HCT116 (cell line): ENCODE measurements around the gene WDR70. TPM values are rescaled to one million over a fixed set of nuclear protein-coding genes. Genes with fewer than 3 reads are reported as not detected.
A peak's percentile ranks its signal among the peaks of the same experiment; 100 is the strongest.

Experiments
- ATAC-seq: fragments of 200-7000 bp; cut with Tn5 transposase; 2 replicates; pipeline ENCODE4 v1.9.1; 2020; ENCODE audit warnings: mild to moderate bottlenecking, moderate library complexity
- BruUV-seq: library from RNA; stranded (reverse); fragments of 400-500 nt; replicated peaks from 2 replicates; lab custom pipeline; 2021; lab: Mats Ljungman, UMichigan
- CTCF ChIA-PET: fragments of 300-600 bp; sonication (Branson Sonifier 250); formaldehyde crosslinking; loops from one replicate; lab custom pipeline; 2021; ENCODE audit warnings: antibody characterized with exemption; lab: Charles Lee
- POLR2A ChIA-PET: fragments of 300-600, 350-600 bp; sonication (Branson Sonifier 250); formaldehyde crosslinking; loops from one replicate; lab custom pipeline; 2021; ENCODE audit warnings: antibody characterized with exemption; lab: Charles Lee
- RAD21 ChIA-PET, 2 experiments: fragments of 300-600 bp; sonication (Branson Sonifier 250); formaldehyde crosslinking; loops; one replicate each; lab custom pipeline; 2023; ENCODE audit warnings: low total read pairs in 2 of 2; ENCODE audit not compliant: uncharacterized antibody in 2 of 2, unreplicated experiment in 2 of 2, low non-redundant PET in 1 of 2; lab: Charles Lee
- DNase-seq: peaks from one replicate; pipeline ENCODE4 v3.0.0-alpha.2; 2010; ENCODE audit warnings: low read depth, low spot score
- H2AFZ ChIP-seq: fragments of 200-600 bp; shearing (Covaris generic), sonication (generic); 2 replicates; pipeline ENCODE4 v1.6.1; 2017; ENCODE audit warnings: low read depth, mixed run types, mixed read lengths, antibody characterized with exemption, low read length; ENCODE audit not compliant: poor library complexity, severe bottlenecking
- H3K27ac ChIP-seq: 2 replicates; pipeline ENCODE4 v1.5.1; 2012; ENCODE audit warnings: low read depth, low read length
- H3K27me3 ChIP-seq: fragments of 200-600 bp; sonication (generic); 2 replicates; pipeline ENCODE4 v1.6.1; 2016; ENCODE audit warnings: mixed run types, low read length, mixed read lengths; ENCODE audit not compliant: insufficient read depth
- H3K36me3 ChIP-seq, 2 experiments: fragments of 200-500 bp in 1 of 2; fragments of 200-600 bp in 1 of 2; sonication (Bioruptor generic) in 1 of 2; sonication (generic) in 1 of 2; 2 replicates each; pipeline versions ENCODE4 v1.5.1 to v1.6.1; 2014 to 2016; ENCODE audit warnings: low read length in 2 of 2, inconsistent platforms in 1 of 2, mixed read lengths in 1 of 2, mixed run types in 1 of 2; ENCODE audit not compliant: insufficient read depth in 2 of 2, control insufficient read depth in 1 of 2
- H3K4me1 ChIP-seq, 2 experiments: fragments of 200-600 bp in 1 of 2; sonication (generic) in 1 of 2; 2 replicates each; pipeline versions ENCODE4 v1.5.1 to v1.6.1; 2012 to 2017; ENCODE audit warnings: low read length in 2 of 2, inconsistent platforms in 1 of 2, mild to moderate bottlenecking in 1 of 2, mixed read lengths in 1 of 2, mixed run types in 1 of 2, moderate library complexity in 1 of 2; ENCODE audit not compliant: insufficient read depth in 2 of 2, control insufficient read depth in 1 of 2
- H3K4me2 ChIP-seq: fragments of 200-600 bp; sonication (generic); 2 replicates; pipeline ENCODE4 v1.6.1; 2017; ENCODE audit warnings: mixed run types, low read length, mixed read lengths
- H3K4me3 ChIP-seq, 2 experiments: fragments of 200-600 bp in 1 of 2; sonication (generic) in 1 of 2; replicated peaks in 1 of 2; 2 replicates each; pipeline ENCODE4 v1.5.1; 2011 to 2016; ENCODE audit warnings: low read length in 2 of 2, control low read depth in 1 of 2, low read depth in 1 of 2, mild to moderate bottlenecking in 1 of 2, mixed read lengths in 1 of 2, mixed run types in 1 of 2
- H3K79me2 ChIP-seq: fragments of 200-600 bp; sonication (generic); 2 replicates; pipeline ENCODE4 v1.6.1; 2017; ENCODE audit warnings: mild to moderate bottlenecking, mixed run types, low read length, moderate library complexity, mixed read lengths; ENCODE audit not compliant: insufficient read depth
- H3K9ac ChIP-seq: fragments of 200-600 bp; sonication (generic); 2 replicates; pipeline ENCODE4 v1.6.1; 2016; ENCODE audit warnings: low read length, mixed read lengths
- H3K9me2 ChIP-seq: fragments of 200-600 bp; sonication (generic), shearing (Covaris generic); 2 replicates; pipeline ENCODE4 v1.6.1; 2017; ENCODE audit warnings: mixed run types, mild to moderate bottlenecking, moderate library complexity; ENCODE audit not compliant: insufficient read depth
- H3K9me3 ChIP-seq, 2 experiments: fragments of 200-500 bp in 1 of 2; fragments of 200-600 bp in 1 of 2; sonication (Bioruptor generic) in 1 of 2; sonication (generic) in 1 of 2; 2 replicates each; pipeline ENCODE4 v1.6.1; 2014 to 2017; ENCODE audit warnings: low read length in 2 of 2, mixed read lengths in 2 of 2, inconsistent platforms in 1 of 2, low read depth in 1 of 2, mild to moderate bottlenecking in 1 of 2, mixed run types in 1 of 2, moderate library complexity in 1 of 2; ENCODE audit not compliant: control insufficient read depth in 1 of 2, insufficient read depth in 1 of 2
- H4K20me1 ChIP-seq: fragments of 200-600 bp; sonication (generic), shearing (Covaris generic); 2 replicates; pipeline ENCODE4 v1.6.1; 2017; ENCODE audit warnings: mixed run types, mild to moderate bottlenecking, moderate library complexity; ENCODE audit not compliant: insufficient read depth
- CBX3 ChIP-seq: IDR thresholded peaks from 2 replicates; pipeline ENCODE4 v1.6.1; 2012; ENCODE audit warnings: low read depth
- CEBPB ChIP-seq: IDR thresholded peaks from 2 replicates; pipeline ENCODE4 v1.6.1; 2012; ENCODE audit warnings: low read depth
- EGR1 ChIP-seq: IDR thresholded peaks from 2 replicates; pipeline ENCODE4 v1.6.1; 2012; ENCODE audit warnings: low read depth
- ELF1 ChIP-seq: IDR thresholded peaks from 2 replicates; pipeline ENCODE4 v1.6.1; 2012; ENCODE audit warnings: low read depth, borderline replicate concordance
- FOSL1 ChIP-seq: IDR thresholded peaks from 2 replicates; pipeline ENCODE4 v1.6.1; 2012; ENCODE audit warnings: low read depth
- JUND ChIP-seq: IDR thresholded peaks from 2 replicates; pipeline ENCODE4 v1.6.1; 2012
- POLR2A ChIP-seq: IDR thresholded peaks from 2 replicates; pipeline ENCODE4 v1.7.0; 2011; ENCODE audit warnings: borderline replicate concordance; ENCODE audit not compliant: insufficient read depth, insufficient read length; ENCODE audit errors: extremely low read depth
- POLR2AphosphoS5 ChIP-seq: IDR thresholded peaks from 2 replicates; pipeline ENCODE4 v1.6.1; 2011; ENCODE audit warnings: mild to moderate bottlenecking, low read depth, low read length, moderate library complexity
- SIN3A ChIP-seq: IDR thresholded peaks from 2 replicates; pipeline ENCODE4 v1.6.1; 2012; ENCODE audit warnings: low read depth
- SP1 ChIP-seq: IDR thresholded peaks from 2 replicates; pipeline ENCODE4 v1.6.1; 2012; ENCODE audit warnings: low read depth
- SRF ChIP-seq: IDR thresholded peaks from 2 replicates; pipeline ENCODE4 v1.6.1; 2012; ENCODE audit warnings: low read depth
- TCF7L2 ChIP-seq: IDR thresholded peaks from 2 replicates; pipeline ENCODE4 v1.7.0; 2011; ENCODE audit warnings: borderline replicate concordance, inconsistent platforms; ENCODE audit not compliant: insufficient read depth, insufficient read length; ENCODE audit errors: extremely low read depth
- YY1 ChIP-seq: IDR thresholded peaks from 2 replicates; pipeline ENCODE4 v1.6.1; 2011; ENCODE audit warnings: low read length, low read depth, moderate library complexity, mild to moderate bottlenecking; ENCODE audit not compliant: insufficient replicate concordance; ENCODE audit errors: extremely low read depth
- ZBTB33 ChIP-seq: IDR thresholded peaks from 2 replicates; pipeline ENCODE4 v1.6.1; 2011; ENCODE audit warnings: mild to moderate bottlenecking, low read length, moderate library complexity; ENCODE audit not compliant: insufficient replicate concordance; ENCODE audit errors: extremely low read depth
- ZFX ChIP-seq: fragments of 450-650 bp; IDR thresholded peaks from 2 replicates; pipeline ENCODE4 v1.6.1; 2017
- ZNF274 ChIP-seq: fragments of 200-500 bp; sonication (Bioruptor generic); IDR thresholded peaks from 2 replicates; pipeline ENCODE4 v1.6.1; 2014; ENCODE audit warnings: mild to moderate bottlenecking, low read depth, low read length, inconsistent platforms
- intact Hi-C: fragments of 100-400 bp; cut with micrococcal nuclease; formaldehyde crosslinking; loops from 2 replicates; pipeline ENCODE4 v1.10.0; 2022
- total RNA-seq: library from RNA; stranded (reverse); gene quantifications from one replicate; pipeline ENCODE4 v1.2.1, GENCODE V29; 2021; ENCODE audit not compliant: unreplicated experiment
- TF ChIP-seq, protein P1 (sequence below): IDR thresholded peaks from 2 replicates; pipeline ENCODE4 v1.6.1; 2012
- TF ChIP-seq, protein P2 (sequence below): IDR thresholded peaks from 2 replicates; pipeline ENCODE4 v1.6.1; 2012

Gene WDR70
- total RNA-seq, 1 experiment from 2014 or later: 31.1 TPM

DNA sequence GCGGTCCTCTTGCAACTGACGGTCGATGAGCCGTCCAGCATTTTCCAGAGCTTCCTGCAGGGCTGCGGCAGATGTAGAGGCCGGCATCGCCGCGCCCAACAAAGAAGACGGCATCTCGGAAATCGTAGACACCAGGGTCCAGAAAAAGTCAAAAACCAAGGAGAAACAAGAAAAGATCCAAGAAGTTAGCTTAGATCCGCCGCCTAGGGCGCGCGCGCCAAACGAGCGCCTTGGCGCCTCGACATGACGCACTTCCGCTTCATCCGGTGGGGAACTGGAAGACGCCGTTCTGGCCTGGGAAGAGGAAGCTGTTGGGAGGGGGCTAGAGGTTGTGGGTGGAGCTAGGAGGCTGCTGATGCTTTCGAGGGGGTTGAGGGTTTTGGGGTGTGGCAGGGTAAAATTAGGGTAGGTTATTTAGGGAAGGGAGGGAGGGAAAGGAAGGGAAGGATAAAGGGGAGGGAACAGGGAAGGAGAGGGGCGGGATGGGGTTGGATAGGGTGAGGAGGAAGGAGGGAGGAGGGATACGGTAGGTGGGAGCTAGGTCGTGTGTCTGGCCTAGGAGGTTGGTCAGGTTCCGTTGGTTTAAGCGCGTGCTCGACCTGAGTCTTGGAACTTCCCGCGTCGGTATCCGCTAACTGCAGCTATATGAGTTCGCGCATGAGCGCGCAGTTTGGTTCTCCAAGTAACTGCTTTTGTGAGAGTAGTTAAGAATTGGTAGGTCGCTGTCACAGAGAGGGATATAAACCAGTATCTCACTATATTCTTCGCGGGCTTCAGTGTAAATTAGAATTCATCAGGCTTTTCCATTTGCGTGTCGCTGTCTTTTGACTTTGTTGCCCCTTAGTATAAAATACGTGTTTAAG lies 8.0 kb upstream of the WDR70 start, which contains the start of gene NUP155:
Gene NUP155 (minus strand): TSS at position 243 of the 863 bp plus-strand sequence. CDS start 129 bp downstream, at position 114.
- intact Hi-C loops: no loop called here
- Histone ChIP-seq H3K9ac (peak within 1 kb of the TSS; percentile 99), H3K9me2 (no peaks in the 10 kb centered on the region), H3K27ac (peak within 1 kb of the TSS; percentile 74), H3K4me1 (peaks cover 13 to 19% of the 10 kb centered on the region in 2 experiments; a peak in 3 of 4 replicates), H3K27me3 (no peaks in the 10 kb centered on the region), H3K36me3 (no peaks in the 10 kb centered on the region; a peak in 1 of 4 replicates), H3K9me3 (no peaks in the 10 kb centered on the region), H2AFZ (no peak within 1 kb of the TSS), H3K4me2 (peak within 1 kb of the TSS; percentile 82), H3K4me3 (peak within 1 kb of the TSS; percentile 90 to 99), H4K20me1 (no peaks in the 10 kb centered on the region), H3K79me2 (peaks cover 48% of the 10 kb centered on the region)
- TF ChIP-seq ZFX (peak; percentile 31; the same call in 1 of the 2 replicates), TCF7L2 (peak; percentile 95), ZNF274 (no peak), POLR2AphosphoS5 (peak; percentile 89), SRF (peak; percentile 93), CEBPB (no peak), CBX3 (0 out of 2 replicates have a peak, but pooled peaks have one; percentile 9), ELF1 (peak; percentile 40; the same call in 1 of the 2 replicates), EGR1 (peak; percentile 11; the same call in 1 of the 2 replicates), POLR2A (peak; percentile 90), FOSL1 (no peak), YY1 (peak; percentile 47), SIN3A (peak; percentile 78), ZBTB33 (peak; percentile 7), SP1 (peak; percentile 76), JUND (no peak)
- TF ChIP-seq, protein P1, sequence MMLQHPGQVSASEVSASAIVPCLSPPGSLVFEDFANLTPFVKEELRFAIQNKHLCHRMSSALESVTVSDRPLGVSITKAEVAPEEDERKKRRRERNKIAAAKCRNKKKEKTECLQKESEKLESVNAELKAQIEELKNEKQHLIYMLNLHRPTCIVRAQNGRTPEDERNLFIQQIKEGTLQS: no peak
- TF ChIP-seq, protein P2, sequence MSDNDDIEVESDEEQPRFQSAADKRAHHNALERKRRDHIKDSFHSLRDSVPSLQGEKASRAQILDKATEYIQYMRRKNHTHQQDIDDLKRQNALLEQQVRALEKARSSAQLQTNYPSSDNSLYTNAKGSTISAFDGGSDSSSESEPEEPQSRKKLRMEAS: peak; percentile 86
- ChIA-PET CTCF (interaction anchor here (0.6 to 1.7 kb wide), 4 partner anchors 8 to 235 kb away, joined by 3 to 10 read pairs (median 4); partner anchors contain the start of gene WDR70), POLR2A (interaction anchor here (0.6 to 1.7 kb wide), 7 partner anchors 8 to 651 kb away, joined by 4 to 26 read pairs (median 5); partner anchors contain the start of gene WDR70), RAD21 (interaction anchor here (0.6 to 1.0 kb wide), 2 partner anchors 8 to 46 kb away, joined by 3 to 7 read pairs; partner anchors contain the start of gene WDR70 (in 1 of the 2))
- no TSS peak for BruUV-seq
- DNase-seq (peak; percentile 95), ATAC-seq (peak; percentile 94)
